Activated CD4-positive, alpha-beta T cell treated with anti-CD3 and anti-CD28 coated beads, Interleukin-2, amount 50 U/mL, for 4 hours (primary cell): ENCODE measurements around the gene CYP4B1.

Source experiments
- DNase-seq, 2 experiments: peaks; one replicate each; pipeline ENCODE4 v3.0.0-alpha.2; 2020

The CYP4B1 gene

DNA sequence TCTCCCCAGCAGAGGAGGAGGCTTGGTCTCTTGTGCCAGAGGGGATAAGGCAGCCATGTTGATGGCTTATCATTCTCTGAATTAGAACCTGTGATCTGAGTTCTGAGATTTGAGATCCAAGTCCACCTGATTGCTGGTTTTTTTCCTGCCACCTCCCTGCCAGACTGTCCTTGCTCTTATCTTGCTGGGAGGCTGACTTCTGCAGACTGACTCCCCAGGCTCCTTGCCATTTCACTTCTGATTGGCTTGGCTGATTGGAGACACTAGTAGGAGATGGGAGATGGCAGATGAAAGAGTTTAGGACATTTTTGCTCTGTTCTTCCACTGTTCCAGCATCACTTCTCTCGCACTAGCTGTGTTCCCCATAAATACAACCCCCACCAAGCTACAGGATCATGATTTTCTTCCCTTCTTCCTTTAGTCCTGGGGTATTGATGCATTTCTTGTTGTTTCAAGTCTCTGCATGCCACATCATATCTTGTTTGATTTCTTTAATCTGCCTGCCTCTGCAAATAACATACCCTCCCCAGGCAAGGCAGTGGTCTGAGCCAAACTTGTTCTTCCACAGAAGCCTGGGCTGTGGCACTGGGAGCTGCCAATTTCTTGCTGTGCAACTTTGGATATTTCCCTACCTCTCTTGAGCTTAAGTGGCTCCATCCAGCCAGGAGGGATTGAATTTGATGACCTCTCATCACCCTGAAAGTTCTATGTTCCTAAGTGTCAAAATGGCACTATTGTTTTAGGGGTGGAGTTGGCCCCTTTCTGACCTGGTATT lies 963 bp upstream of the CYP4B1 start:
- DNase-seq = no peak

DNA sequence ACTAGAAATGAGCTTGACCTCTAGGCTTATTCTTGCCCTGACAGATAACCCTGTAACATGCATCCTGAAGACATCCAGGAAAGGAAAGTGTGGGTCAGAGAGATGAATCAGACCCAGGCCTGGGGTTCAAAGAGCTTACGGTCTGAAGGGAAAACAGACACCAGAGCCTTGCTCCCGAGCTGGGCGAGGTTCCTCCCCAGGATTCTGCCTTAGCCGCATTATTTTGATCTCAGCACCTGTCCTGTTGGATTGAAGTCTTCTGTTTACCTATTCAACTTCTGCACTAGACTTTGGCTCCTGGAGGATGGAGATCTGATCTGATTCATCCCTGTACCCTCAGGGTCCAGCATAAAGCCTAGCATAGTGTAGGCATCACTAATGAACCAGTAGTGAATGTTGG lies 1.9 kb downstream of the CYP4B1 start:
- DNase-seq = no peak

DNA sequence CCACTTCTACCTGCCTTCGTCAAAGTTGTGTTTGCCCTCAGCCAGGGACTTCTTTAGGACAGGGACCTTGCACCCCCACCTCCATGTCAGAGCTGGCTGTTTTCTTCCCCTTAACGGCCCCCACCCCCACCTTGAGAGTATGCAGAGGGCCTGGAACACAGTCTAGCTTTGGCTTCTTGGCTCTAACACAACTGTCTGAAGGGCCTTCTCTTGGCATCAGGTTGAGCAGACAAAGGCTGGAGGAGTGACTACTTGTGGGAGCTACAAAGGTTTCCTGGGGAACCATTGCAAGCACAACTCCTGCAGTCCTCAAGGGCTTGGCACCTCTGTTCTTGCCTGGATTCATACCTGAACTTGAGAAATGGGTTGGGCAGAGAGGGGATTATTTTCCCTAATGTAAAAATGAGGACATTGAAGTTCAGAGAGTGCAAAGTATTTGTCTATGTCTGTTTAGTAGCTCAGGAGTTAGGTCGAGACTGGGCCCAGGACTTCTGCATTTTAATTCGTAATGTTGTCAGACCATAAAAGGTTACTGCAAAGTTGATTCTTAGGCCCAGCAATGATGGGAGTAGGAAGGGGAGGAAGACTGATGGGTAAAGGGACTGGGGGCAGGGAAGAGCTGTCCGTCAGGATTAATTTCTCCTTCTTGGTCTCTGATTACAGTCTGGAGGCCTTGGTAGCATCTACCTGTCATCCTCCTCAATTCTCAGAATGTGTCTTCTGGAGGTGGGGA lies 2.6 kb downstream of the CYP4B1 start:
- no peak for DNase-seq

DNA sequence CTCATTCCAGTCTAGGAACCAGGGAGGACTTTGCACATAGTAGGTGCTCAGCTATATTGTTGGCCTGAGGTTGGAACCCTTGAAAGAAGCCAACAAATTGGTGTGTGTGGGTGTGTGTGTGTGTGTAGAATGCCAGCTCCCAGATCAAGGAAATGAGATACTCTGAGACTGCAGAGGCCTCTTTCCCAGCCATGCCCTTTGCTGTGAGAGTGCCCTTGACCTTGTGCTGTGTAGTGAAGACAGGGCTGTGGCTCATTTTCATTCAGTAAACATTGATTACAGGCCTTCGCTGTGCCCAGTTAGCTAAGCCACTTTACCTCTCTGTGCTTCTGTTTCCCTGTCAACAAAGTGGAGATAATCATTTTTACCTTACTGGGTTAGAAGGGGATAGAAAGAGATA lies 3.2 kb downstream of the CYP4B1 start:
- DNase-seq = no peak

DNA sequence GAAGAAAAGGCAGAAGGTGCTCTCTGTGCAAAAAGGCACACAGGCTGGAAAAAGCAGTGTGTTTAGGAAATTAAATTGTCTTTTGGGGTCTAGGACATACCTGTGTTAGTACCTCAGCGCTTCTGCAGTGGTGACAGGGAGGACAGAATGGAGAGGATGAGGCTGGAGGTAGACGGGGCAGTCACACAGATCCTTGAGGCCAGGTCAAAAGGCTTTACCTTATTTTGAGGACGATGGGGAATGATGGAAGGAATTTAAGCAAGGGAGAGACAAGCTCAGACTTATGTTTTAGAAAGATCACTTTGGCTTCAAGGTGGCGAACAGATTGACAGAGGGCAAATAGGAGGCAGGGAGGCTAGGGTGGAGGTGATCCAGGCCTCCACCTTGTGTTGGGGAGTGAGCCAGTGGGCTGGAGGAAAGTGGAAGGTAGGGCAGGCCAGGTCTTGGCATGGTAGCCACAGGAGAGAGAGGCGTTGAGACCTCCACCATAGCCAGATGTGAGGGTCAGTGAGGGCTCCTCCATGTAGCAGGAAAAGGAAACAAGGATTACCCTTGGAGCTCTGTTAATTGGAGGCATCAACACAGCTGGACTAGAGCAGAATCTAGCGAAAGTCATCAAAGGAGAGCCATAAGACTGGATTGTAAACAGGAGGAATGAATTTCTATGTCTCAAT lies 4.2 kb downstream of the CYP4B1 start:
- DNase-seq = no peak

DNA sequence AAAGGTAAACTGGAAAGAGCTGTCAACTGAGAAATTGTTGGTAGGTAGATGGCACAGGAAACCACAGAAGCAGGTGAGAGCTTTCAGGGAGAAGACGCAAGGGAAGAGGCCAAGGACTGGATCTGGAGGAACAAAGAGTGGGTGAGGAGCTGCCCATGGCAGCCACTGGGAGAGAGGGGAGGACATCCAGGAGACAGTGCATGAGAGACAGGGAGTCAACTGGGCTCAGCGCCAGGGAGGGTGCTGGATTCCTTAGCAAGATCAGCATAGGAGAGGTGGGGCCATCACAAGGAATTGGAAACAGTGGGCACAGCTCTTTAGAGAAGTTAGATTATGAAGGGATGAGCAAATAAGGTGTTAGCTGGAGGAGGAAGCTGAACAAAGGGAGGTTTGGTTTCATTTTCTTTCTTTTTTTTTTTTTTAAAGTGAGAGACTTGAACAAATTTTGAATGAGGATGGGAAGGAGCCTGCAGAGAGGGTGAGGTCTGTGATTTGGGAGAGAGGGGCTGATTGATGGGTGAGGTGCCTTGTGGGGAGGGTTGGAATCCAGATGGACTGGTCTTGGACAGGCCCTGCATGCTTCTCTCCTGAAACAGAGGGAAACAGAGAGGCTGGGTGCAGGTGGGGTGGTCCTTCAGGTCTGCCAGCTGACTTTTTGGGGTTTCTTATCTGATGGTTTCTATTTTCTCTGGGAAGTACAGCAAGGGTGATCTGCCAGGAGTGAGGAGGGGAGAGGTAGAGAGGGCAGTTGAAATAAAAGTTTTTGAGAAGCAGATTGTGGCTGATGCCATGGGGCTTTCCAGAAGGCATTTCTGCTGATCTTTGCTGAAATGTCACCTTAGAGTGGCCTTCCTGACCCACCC lies 5.4 kb downstream of the CYP4B1 start:
- no peak for DNase-seq

DNA sequence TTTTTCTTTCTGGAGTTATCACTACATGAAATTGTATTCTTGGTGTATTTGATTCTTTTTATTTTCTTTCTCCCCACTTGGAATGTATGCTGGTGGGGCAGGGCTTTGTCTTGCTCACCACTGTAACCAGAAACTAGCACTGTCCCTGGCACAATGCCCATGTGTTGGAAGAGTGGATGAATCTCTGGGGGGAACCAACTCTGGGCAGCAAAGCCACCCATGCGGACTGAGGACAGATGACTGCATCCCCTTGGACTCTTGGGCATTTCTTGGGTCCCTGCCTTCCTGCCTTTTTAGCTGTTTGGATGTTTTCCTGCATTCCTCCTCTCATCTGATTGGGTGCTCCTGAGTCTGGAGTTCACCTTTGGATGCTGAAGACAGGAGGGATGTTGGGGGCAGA lies 6.1 kb downstream of the CYP4B1 start:
- DNase-seq = no peak

DNA sequence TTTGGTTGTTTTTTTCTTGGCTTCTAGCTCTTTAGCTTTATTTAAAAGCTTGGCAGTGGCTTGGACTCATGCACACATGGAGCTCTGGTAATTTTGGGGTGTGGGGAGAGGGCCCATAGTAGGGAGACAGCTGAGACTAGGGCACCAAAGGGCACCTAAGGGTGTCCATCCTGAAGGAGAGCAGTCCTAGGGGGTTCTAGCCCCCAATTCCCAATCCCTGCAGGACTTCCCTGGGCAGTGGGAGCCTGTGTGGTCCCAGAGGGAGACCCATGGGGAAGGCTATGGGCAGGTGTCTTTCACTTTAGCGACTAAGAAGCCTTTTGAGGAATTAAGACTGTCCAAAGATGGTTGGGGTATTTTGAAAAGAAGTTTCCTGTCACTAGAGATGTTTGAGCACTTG lies 6.9 kb downstream of the CYP4B1 start:
- no peak for DNase-seq

DNA sequence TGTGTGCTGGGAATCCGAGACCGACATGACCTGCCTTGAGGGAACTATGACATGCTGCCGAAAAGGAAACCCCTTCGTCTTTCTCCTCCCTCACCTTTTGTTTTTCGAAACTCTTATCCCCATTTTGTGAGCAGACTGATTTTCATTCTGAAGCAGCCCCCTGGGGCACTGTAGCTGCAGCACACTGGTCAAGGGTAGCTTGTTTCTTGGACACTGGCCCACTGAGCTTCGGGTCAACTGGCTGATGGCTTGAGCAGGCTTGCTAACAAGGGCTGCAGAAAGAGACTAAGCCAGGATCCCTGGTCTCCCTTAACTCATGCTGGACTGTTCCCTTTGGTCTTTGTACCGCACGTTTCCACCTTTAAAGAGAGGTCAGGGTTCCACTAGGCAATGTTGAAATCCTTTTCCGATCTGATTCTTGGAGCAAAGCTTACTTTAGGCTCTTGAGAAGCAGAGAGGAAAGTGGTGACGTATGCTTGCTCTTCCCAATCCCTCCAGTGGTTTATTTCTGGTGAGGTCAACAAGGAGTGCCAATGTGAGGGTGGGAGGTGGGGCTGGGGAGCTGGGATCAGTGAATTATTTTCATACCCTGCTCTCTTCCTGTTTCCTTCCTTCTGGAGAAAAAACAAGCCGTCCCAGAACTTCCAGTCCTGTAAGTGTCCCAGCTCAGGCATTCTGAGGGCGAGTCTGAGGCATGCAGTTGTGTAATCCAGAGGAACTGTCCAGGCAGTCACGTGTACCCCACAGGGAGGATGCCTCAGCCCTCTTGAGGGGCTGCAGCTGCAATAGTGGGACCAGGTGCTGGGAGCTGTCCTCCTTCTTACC lies 7.6 kb downstream of the CYP4B1 start:
- DNase-seq = no peak

DNA sequence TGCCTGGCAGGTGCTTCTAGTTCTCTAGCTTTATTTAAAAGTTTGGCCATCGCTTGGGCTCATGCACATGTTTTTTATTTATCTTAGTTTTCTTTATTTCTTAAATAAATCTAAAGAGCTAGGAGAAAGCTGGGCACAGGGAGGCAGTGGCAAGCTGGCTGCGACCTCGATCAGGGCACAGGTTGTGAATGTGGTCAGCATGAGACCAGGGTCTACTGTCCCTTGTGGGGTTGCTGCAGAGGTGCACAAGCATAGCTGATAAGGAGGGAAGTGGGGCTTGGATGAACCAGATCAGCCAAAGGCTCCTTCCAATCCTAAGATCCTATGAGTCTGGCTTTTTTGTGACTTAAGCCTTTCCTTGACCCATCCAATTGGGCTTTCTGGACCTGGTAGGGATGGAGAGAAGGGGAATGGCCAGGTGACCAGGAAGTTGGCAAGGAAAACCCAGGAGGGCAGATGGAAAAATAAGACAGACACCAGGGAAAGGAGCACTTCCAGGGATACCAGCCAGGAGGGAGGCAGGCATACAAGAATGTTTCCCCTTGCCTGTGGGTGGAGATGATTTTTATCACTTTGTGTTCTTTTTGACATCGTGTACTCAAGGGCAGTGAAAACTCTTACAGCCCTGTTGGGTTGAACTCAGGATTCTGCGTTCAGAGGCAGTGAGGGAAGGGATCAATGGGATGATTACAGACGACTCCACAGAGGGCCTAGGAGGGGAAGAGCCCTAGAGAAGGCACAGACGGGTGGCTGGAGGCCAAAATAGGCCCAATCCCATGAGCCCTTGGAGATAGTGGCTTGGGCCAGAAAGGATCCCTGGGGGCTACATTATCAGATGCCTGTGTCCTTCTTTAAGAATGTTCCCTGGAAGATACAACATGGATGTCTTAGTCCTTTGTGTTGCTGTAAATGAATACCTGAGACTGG lies 8.5 kb downstream of the CYP4B1 start:
- DNase-seq = no peak

DNA sequence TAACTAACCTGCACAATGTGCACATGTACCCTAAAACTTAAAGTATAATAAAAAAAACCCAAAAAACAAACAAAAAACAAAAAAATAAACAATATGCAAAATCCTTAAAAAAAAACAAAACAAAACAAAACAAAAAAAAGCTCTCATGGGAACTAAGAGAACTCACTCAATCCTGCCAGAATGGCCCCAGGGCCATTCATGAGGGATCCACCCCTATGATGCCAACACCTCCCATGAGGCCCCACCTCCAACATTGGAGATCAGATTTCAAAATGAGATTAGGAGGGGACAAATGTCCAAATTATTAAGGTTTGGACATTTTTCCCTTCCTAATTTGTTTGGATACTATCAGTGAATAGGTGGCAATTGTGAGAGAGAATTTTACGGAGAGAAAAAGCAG lies 10.2 kb downstream of the CYP4B1 start:
- no peak for DNase-seq

DNA sequence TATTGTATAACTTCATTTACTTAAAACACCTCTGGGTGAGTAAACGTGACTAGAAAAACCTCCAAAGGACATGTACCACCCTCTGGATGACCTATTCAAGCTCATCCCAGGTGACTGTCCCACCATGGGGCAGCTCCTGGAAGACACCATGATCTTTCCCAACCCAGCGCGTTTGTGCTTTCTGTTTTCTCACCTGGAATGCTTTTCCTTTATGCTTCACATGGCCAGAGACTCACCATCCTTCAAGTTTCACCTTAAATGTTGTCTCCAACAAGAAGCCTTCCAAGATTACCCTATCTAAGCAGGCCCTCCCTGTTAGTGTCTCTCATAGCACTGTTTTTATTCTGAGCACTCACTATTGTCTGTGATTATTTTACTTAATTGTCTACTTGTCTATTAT lies 11.1 kb downstream of the CYP4B1 start:
- DNase-seq = no peak

DNA sequence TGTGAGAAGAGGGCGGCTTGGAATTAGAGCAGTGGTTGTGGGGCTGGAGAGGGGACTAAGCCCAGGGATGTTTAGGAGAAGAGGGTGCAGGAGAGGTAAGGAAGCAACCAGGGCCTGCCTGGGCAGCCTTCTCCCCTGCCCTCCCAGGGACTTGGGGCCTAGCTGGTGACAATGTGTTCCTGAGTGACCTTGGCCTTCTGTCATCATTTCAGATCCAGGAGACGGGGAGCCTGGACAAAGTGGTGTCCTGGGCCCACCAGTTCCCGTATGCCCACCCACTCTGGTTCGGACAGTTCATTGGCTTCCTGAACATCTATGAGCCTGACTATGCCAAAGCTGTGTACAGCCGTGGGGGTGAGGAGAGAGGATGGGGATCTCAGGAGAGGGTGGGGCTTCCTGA lies 11.8 kb downstream of the CYP4B1 start:
- no peak for DNase-seq

DNA sequence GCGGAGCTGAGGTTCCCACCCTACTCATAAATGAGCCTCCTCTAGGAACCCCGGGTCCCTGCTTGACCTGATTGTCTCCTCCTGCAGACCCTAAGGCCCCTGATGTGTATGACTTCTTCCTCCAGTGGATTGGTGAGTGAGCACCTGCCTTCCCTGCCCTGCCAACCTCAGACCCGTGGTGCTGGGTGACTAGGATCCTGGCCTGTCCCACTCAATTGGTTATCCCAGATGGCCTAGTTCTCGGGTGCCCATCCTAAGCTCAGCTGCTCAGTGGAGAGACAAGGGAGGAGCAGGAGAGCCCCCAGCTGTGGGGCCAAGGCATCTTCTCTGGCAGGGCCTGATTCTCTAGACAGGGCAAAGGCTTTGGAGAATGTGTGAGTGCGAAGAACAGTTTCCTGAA lies 12.2 kb downstream of the CYP4B1 start:
- DNase-seq = no peak

DNA sequence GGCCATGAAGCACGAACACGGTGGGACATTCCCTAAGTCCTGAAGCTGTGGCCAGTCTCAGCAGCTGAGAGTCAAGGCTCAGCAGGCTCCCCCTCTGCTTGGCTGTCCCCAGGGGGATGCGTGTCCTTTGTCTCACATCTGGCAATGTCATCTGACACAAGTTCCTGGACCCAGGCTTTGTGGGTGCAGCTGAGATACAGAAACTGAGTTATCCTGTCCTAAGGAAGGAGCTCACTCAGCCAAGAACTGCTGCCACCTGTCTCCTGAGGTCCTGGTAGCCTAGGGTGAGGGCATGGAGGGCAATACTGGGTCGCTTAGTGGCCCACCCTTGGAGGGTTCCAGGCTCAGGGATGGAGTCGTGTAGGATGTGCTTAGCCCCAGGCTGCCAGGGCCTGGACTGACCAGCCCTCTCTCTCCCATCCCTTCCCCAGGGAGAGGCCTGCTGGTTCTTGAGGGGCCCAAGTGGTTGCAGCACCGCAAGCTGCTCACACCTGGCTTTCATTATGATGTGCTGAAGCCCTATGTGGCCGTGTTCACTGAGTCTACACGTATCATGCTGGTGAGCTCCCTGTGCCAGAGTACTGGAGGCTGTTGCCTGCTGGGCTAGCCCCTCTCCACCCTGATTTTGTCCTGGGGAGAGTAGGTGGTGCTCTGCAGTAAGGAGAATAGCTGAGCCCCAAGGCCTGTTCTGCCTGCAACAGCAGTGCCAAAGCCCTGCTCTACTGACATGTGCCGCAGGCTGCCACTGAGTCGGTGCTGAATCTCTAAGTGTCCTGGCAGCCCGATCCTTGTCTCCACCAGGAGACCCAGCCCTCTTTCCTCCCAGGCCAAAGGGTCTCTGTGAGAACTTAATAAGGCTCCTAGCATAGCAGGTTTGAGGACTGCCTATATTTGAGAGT lies 13.5 kb downstream of the CYP4B1 start:
- DNase-seq = no peak

DNA sequence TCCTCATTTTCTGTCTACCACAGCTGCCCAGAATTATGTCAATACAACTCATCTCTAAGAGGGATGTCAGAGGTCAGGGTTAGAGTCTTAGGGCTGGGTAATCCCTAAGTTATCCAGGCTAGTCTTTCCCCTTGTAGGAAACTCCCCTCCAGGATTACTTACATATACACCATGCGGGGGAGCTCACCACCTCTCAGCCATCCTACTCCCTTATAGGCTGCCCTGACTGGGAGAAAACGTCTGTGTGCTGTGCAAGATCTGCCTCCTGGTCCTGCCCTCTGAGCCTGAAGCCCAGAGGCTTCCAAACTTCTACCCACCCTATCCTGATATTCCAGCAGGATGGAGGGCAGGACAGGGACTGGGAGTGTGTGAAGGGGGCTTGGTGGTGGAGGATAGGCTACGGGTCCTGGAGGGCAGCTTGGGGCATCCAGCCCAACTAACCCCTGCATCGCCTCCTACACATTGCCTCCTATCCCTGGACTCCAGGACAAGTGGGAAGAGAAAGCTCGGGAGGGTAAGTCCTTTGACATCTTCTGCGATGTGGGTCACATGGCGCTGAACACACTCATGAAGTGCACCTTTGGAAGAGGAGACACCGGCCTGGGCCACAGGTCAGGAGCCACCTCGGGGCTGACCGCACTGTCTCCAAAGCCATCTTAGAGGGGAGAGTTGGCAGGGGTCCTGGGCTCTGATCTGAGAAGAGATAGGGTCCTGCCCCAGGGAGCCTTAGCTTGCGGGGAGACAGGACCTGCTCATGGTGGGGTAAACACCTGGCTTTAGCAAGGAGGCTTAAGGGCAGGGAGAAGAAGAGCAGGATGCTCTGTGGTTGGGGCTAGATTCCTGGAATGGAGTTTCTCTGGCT lies 14.4 kb downstream of the CYP4B1 start:
- DNase-seq = no peak

DNA sequence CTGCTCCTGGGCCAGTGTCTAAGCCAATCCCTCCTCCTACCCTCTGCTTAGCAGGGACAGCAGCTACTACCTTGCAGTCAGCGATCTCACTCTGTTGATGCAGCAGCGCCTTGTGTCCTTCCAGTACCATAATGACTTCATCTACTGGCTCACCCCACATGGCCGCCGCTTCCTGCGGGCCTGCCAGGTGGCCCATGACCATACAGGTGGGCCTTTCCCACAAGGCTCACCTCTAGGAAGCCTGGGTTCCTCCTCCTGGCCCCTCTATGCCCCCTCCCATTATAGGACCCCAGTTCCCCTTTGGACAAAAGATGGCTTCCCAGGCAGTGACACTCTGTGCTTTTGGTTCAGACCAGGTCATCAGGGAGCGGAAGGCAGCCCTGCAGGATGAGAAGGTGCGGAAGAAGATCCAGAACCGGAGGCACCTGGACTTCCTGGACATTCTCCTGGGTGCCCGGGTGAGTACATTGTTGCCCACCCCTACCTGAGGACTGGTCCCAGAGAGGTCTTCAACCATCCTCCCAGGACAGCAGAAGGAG lies 15.1 kb downstream of the CYP4B1 start:
- DNase-seq = no peak

DNA sequence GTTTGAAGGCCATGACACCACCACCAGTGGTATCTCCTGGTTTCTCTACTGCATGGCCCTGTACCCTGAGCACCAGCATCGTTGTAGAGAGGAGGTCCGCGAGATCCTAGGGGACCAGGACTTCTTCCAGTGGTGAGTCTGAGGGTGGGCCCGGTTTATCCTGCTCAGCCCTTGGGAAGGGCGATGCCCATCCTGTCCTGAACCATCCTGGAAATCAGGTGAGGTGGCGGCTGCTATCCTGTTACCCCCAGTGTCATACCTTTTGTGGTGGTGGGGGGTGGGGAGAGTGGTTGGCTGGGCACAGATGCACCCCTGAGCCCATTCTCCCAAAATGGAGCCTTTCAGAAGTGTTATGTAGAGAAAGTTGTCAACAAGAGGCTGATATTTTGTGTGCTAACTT lies 16.3 kb downstream of the CYP4B1 start:
- no peak for DNase-seq

DNA sequence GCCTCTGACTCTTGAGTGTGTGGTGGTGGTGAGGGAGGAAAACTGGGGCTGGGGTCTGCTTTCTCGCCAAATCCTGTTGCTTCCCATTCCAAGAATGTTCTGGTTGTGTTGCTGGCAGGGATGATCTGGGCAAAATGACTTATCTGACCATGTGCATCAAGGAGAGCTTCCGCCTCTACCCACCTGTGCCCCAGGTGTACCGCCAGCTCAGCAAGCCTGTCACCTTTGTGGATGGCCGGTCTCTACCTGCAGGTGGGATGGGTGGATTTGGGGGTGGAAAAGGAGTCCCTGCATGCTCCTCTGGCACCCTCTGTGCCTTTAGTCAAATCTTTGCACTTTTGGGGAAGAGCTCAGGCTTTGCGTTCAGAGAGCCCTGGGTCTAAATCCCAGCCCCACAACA lies 18.1 kb downstream of the CYP4B1 start:
- DNase-seq = no peak
